ENCODE results near the gene ARHGEF5.
A peak's percentile ranks its signal among the peaks of the same experiment; 100 is the strongest.
"Not testable (repeated sequence)": the region's sequence is repeated elsewhere in the genome, so short reads cannot be mapped to it uniquely, and the experiment has no call there.

The ARHGEF5 gene

DNA sequence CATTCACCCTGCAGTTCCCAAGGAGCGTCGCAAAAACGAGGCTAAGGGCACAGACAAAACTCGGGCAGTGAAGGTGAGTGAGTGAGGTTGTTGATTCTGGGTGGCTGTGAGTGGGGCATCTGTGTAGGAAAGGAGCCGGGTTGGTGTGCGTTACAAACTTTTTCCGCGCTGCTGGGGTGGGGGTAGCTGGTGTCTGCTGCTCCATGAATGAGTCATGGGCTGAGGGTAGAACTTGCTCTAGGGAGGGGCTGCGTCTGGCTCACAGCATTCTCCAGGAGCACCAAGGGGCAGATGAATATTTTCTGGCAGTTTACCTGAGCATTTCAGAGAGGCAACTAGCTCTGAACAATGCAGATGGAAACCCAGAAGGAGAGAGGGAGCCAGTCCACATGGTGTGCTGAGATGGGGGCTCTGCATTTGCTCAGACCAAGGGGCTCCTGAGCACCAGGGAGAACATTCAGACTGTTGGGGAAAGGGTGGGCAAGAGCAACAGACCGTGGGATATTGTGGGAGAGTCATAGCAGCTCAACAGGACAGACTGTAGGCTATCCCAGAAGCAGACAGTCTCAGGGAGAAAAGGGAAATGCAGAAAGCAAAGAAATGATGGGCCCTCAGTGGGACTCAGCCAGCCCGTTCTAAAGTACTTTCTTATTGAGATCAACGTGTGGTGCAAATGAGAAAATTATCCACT lies 29.5 kb downstream of the ARHGEF5 start:
- no peak for DNase-seq

GRCh38 chr7:144386741-144387140 lies 31.5 kb downstream of the ARHGEF5 start:
- DNase-seq, result no peak

GRCh38 chr7:144388950-144389349 lies 33.7 kb downstream of the ARHGEF5 start:
- no peak for DNase-seq

DNA sequence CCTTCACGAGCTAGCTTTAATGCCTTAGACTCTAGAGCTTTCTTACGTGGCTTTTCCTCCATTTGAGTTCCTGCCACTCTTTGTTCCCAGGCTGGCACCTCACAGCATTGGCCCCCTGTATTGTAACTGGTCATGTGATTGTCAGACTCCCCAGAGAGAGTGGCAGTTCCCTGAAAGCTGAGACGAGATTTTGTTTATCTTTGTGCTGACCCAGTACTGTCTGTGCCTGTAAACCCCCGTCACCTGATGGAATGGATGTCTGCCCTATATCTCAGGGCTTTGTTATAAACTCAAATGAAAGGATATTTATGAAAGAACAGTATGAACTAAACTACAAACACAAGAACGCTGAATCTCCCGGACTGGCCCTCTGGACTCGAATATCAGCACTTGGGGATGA lies 35.3 kb downstream of the ARHGEF5 start:
- no peak for DNase-seq

DNA sequence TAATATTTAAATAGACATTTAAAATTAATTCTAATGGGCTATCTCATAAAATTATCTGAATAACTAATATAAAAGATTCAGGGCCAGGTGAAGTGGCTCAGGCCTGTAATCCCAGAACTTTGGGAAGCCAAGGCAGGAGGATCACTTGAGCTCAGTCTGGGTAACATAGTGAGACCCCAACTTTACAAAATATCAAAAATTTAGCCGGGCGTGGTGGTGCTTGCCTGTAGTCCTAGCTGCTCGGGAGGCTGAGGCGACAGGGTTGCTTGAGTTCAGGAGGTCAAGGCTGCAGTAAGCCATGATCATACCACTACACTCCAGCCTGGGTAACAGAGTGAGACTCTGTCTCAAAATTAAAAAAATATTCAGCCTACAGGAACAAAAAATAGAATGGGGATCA lies 35.8 kb downstream of the ARHGEF5 start:
- no peak for DNase-seq

- DNase-seq, result peak; percentile 70
Measured at GRCh38 chr7:144391823-144392255, 36.6 kb downstream of the ARHGEF5 start.

- DNase-seq, result no peak
Measured at GRCh38 chr7:144397086-144397485, 41.9 kb downstream of the ARHGEF5 start.

GRCh38 chr7:144398291-144398690 lies 43.1 kb downstream of the ARHGEF5 start:
- DNase-seq, result no peak

DNA sequence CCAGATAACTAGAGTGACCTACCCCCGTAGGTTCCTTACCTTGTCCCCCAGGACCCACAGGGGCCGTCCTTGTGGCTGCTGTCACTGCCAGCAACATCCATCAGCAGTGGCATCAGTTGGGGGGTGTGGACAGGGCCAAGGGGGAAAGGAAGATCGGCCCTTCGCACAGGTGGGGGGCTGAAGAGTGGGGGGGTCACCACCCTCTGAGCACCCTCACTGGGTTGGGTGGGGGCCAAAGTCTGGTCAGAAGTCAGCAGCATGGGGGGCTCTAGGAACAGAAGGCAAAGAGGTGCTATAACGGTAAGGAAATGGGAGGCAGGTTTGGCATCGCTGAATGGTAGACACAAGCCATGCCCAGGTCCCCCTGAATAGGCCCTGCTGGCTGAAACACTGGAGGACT lies 43.7 kb downstream of the ARHGEF5 start:
- no peak for DNase-seq

GRCh38 chr7:144399946-144400345 lies 44.7 kb downstream of the ARHGEF5 start:
- DNase-seq, result no peak

GRCh38 chr7:144401490-144401889 lies 46.3 kb downstream of the ARHGEF5 start:
- no peak for DNase-seq

DNA sequence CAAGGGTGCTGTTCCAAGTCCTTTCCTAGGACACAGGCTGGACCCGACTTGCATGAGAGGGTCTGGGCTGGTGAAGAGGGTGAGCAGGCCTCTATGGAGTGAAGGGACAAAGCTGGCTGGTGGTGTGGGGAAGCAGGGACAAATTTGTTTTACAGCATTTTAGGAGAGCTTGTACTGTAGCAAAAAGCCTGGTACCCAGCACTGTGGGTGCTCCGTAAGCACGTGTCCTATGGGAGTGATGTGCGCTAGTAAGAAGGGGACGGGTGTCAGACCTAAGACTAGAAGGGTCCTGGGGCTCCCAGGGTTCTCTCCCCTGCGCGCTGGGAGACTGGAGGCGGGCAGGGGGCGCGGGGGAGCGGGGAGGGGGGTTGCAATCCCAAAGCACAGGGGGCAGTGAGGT lies 47.9 kb downstream of the ARHGEF5 start:
- no peak for DNase-seq

DNA sequence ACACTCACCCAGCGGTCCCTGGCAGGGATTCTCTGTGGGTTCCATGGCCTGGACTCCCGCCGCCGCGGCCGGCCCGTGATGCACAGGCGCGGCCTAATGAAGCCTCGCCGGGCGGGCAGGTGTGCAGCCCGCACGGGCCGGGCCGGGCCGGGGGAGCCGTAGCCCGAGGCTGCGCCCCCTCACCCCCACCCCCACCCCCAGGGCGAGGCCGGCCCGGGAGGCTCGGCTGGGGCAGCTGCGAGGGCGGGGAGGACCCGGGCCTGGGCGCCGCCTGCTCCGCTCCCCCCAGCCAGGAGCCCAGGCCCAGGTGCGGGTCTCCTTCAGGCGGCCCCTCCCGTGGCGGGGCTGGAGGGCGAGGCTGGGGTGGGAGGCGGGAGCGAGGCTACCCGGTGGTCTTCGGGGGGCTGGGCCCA lies 48.5 kb downstream of the ARHGEF5 start, which contains the start of gene NOBOX:
Gene NOBOX (minus strand): TSS at position 45 of the 413 bp plus-strand sequence.
- no peak for DNase-seq

DNA sequence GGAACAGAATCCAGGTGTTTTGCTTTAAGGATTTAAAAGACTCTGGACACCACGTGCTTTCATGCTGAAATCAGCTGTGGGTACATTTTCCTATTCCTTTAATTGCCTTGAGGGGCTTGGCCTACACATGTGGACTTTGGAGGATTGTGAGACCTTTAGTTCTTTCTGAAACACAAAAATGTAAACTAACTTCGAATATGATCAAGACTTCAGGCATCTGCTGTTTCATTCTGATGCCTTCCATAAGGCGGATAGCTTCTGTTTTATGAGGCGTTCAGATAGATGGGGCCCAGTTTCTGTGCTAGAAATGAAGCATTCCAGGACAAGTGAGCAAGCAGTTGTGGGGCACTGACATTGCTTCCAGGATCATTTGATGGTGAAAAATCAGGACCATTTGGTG lies 49.7 kb downstream of the ARHGEF5 start:
- DNase-seq, result no peak

DNA sequence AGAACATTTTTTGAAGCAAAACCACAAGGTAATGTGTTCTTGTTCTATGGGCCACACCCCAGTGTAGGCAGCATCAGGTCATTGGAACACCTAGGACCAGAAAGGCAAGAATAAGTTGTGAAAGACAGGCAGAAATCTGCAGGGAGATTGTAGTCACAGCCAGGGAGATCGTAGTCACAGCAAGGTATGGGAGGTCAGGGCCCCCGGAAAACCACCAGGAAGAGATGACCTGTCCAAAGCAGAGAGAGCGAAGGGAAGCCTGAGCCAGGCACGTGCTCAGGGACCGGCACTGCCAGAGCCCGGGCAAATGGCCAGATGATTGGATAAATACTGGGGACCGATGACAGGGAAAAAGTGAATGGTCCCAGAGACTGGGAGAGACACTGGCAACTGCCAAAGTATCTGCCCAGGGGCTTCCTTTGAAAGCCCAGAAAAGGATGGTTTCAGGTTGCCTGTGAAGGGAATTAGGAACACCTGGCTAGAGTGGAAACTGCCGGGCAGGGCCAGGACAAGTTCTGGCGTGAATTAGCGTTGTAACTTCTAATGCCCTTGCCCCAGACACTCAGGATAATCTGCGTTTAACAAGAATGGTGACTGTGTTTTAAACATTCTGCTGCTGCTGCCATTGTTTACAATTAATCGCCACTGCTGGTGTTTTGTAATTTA lies 52.2 kb downstream of the ARHGEF5 start:
- DNase-seq, result no peak

GRCh38 chr7:144408121-144408520 lies 52.9 kb downstream of the ARHGEF5 start:
- DNase-seq, result no peak

- DNase-seq, result no peak
Measured at GRCh38 chr7:144410441-144410840, 55.2 kb downstream of the ARHGEF5 start.

DNA sequence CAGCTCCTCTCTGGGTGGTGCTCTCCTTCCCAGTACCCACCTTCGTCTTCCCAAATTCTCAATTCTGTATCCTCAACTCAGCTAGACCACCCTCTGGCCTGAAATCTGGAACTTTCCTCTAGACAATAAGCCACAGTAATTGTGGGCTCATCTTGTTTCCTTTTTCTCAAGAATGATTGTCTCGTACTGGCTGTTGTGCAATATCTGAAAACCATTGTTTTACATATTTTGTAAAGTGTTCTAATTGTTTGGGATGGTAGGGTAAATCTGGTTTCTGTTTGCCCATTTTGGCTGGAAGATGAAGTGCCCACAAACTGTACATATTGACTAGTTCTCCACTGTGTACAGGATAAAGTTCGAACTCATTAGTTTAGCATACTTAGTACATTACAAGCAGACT lies 59.6 kb downstream of the ARHGEF5 start:
- DNase-seq, result no peak

GRCh38 chr7:144415858-144416257 lies 60.7 kb downstream of the ARHGEF5 start:
- no peak for DNase-seq

GRCh38 chr7:144416341-144416740 lies 61.1 kb downstream of the ARHGEF5 start:
- no peak for DNase-seq

DNA sequence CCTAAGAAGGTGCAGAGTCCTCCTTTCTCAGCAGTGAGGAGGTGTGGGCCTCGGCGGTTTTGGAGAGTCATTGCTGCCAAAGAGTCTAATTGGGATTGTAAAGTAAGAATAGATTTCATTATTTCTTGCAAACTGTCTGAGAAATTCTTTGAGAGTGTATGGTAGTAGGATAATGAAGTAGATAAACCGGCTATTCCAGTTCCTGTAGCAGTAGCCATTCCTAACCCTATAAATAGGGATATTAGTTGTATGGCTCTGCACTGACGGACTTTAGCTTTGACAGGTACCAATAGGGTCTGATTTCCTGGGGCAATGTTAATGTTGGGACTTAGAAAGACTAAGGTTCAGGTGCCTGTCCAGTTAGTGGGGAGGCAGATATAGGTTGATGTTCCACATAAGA lies 63.7 kb downstream of the ARHGEF5 start:
- not testable (repeated sequence) for DNase-seq

GRCh38 chr7:144427539-144427938 lies 72.3 kb downstream of the ARHGEF5 start:
- not testable (repeated sequence) for DNase-seq

DNA sequence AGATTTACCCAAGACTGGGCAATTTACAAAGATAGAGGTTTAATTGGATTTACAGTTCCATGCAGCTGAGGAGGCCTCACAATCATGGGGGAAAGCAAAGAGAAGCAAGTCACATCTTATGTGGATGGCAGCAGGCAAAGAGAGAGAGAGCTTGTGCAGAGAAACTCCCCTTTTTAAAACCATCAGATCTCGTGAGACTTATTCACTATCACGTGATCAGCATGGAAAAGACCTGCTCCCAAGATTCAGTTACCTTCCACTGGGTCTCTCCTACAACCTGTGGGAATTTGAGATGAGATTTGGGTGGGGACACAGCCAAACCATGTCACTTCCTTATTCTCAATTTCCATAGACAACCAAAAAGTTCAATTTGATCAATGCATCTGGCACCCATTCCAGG lies 73.2 kb downstream of the ARHGEF5 start:
- DNase-seq, result no peak

Measured in CD4-positive, alpha-beta T cell treated with Interleukin-21 for 1 hour (primary cell).